Measurements from ENCODE around the gene RAB24. TPM values are rescaled to one million over a fixed set of nuclear protein-coding genes. Genes with fewer than 3 reads are reported as not detected.

RAB24 gene
- polyA plus RNA-seq, 2 of the 4 experiments (the other 2 are of a cell fraction) = 31.2 to 33.7 TPM

GRCh38 chr5:177290816-177291596, 12.5 kb downstream of the RAB24 start:
- no peak overlapping the region for H3K27ac ChIP-seq
- WGBS (ENCODE audit: missing lambda C conversion rate) = 92% methylated on average over 12 of the region's 12 CpGs
- DNase-seq (ENCODE audit: low read depth in 1 of 2, low spot score in 1 of 2) (no peak), ATAC-seq (no peak), FAIRE-seq (no peak)
- H3K4me3 ChIP-seq = no peak overlapping the region
- POLR2A ChIA-PET = no interaction called here
- no peaks in the 10 kb centered on the region for H3K4me1 ChIP-seq
- CTCF ChIA-PET = interaction anchor here (0.7 to 1.4 kb wide), 2 partner anchors 18 to 70 kb away, joined by 3 to 5 read pairs; no protein-coding TSS in a partner anchor
- no peak overlapping the region for H3K4me2 ChIP-seq
- TF ChIP-seq HOXA7 (CRISPR knock-in tag; IDR thresholded peaks at IDR 0.05) = no peak
- TF ChIP-seq NR3C1 (IDR thresholded peaks at IDR 0.05) = no peak
- H3K9me3 ChIP-seq = no peaks in the 10 kb centered on the region

- ATAC-seq (no peak), FAIRE-seq (no peak), DNase-seq (ENCODE audit: low read depth in 1 of 2, low spot score in 1 of 2) (no peak)
- H3K4me3 ChIP-seq = no peak overlapping the region
- no peaks in the 10 kb centered on the region for H3K9me3 ChIP-seq
- ChIA-PET CTCF (interaction anchor here (2.2 kb wide), 1 partner anchor 22 kb away, joined by 6 read pairs; no protein-coding TSS in a partner anchor), POLR2A (no interaction called here)
- WGBS (ENCODE audit: missing lambda C conversion rate) = 89% methylated on average over 2 of the region's 2 CpGs
- no peak for TF ChIP-seq CEBPB (IDR thresholded peaks at IDR 0.05)
- TF ChIP-seq JUNB (IDR thresholded peaks at IDR 0.05) = no peak
- TF ChIP-seq RFX5 (IDR thresholded peaks at IDR 0.05) = no peak
- no peaks in the 10 kb centered on the region for H3K4me1 ChIP-seq
- H3K27ac ChIP-seq = no peak overlapping the region
- H3K4me2 ChIP-seq = no peak overlapping the region
Measured at GRCh38 chr5:177288191-177288590, 15.3 kb downstream of the RAB24 start.

GRCh38 chr5:177276886-177277285, 26.6 kb downstream of the RAB24 start:
- Histone ChIP-seq H3K27ac (no peak overlapping the region), H3K4me1 (no peaks in the 10 kb centered on the region), H3K4me2 (no peak overlapping the region), H3K9me3 (no peaks in the 10 kb centered on the region), H3K4me3 (no peak overlapping the region)
- no peak for FAIRE-seq
- ATAC-seq = no peak
- TF ChIP-seq HDAC2 (IDR thresholded peaks at IDR 0.05) = no peak
- no peak for TF ChIP-seq CBX2 (IDR thresholded peaks at IDR 0.05; ENCODE audit: borderline replicate concordance, low read depth)
- no peak for TF ChIP-seq FOSB (CRISPR knock-in tag; IDR thresholded peaks at IDR 0.05)
- 51% methylated on average over 1 of the region's 1 CpG for WGBS (ENCODE audit: missing lambda C conversion rate)
- ChIA-PET CTCF (interaction anchor here (0.6 kb wide), 1 partner anchor 121 kb away, joined by 3 read pairs; no protein-coding TSS in a partner anchor), POLR2A (no interaction called here)
- no peak for DNase-seq (ENCODE audit: low read depth in 1 of 2, low spot score in 1 of 2)

GRCh38 chr5:177275883-177276282, 27.6 kb downstream of the RAB24 start:
- 95% methylated on average over 6 of the region's 6 CpGs for WGBS (ENCODE audit: missing lambda C conversion rate)
- Histone ChIP-seq H3K4me2 (no peak overlapping the region), H3K4me1 (no peaks in the 10 kb centered on the region), H3K27ac (no peak overlapping the region), H3K4me3 (no peak overlapping the region), H3K9me3 (no peaks in the 10 kb centered on the region)
- no peak for TF ChIP-seq RFX5 (IDR thresholded peaks at IDR 0.05)
- no peak for TF ChIP-seq ZNF302 (CRISPR knock-in tag; IDR thresholded peaks at IDR 0.05)
- no peak for TF ChIP-seq ELK1 (IDR thresholded peaks at IDR 0.05; ENCODE audit: low read depth, low read length)
- no peak for TF ChIP-seq MAFK (IDR thresholded peaks at IDR 0.05; ENCODE audit: partially characterized antibody)
- CTCF ChIA-PET = no interaction called here
- ATAC-seq (no peak), FAIRE-seq (no peak), DNase-seq (ENCODE audit: low read depth in 1 of 2, low spot score in 1 of 2) (no peak)
- POLR2A ChIA-PET = no interaction called here

GRCh38 chr5:177271113-177271512, 32.4 kb downstream of the RAB24 start:
- ATAC-seq (no peak), FAIRE-seq (no peak), DNase-seq (ENCODE audit: low read depth in 1 of 2, low spot score in 1 of 2) (no peak)
- no peak overlapping the region for H3K4me3 ChIP-seq
- H3K4me2 ChIP-seq = no peak overlapping the region
- H3K27ac ChIP-seq = no peak overlapping the region
- no peak for TF ChIP-seq EP300 (IDR thresholded peaks at IDR 0.05)
- no peak for TF ChIP-seq CHD2 (IDR thresholded peaks at IDR 0.05; ENCODE audit: low read length, partially characterized antibody)
- TF ChIP-seq MAZ (IDR thresholded peaks at IDR 0.05; ENCODE audit: borderline replicate concordance, low read depth, low read length) = no peak
- no peak for TF ChIP-seq ESRRA (IDR thresholded peaks at IDR 0.05; ENCODE audit: borderline replicate concordance, low read length)
- no peak for TF ChIP-seq PBX3 (IDR thresholded peaks at IDR 0.05)
- TF ChIP-seq ZC3H11A (IDR thresholded peaks at IDR 0.05) = no peak
- TF ChIP-seq ZSCAN20 (CRISPR knock-in tag; IDR thresholded peaks at IDR 0.05) = no peak
- no peak for TF ChIP-seq BCL3 (IDR thresholded peaks at IDR 0.05)
- no peak for TF ChIP-seq RNF2 (IDR thresholded peaks at IDR 0.05; ENCODE audit: borderline replicate concordance, low read depth)
- TF ChIP-seq ZFP36 (IDR thresholded peaks at IDR 0.05; ENCODE audit: borderline replicate concordance, partially characterized antibody) = no peak
- no peak for TF ChIP-seq SMC3 (IDR thresholded peaks at IDR 0.05)
- TF ChIP-seq CEBPB (IDR thresholded peaks at IDR 0.05) = no peak
- no peak for TF ChIP-seq CBX8 (IDR thresholded peaks at IDR 0.05)
- TF ChIP-seq TFCP2L1 (CRISPR knock-in tag; IDR thresholded peaks at IDR 0.05) = no peak
- POLR2A ChIA-PET = no interaction called here
- WGBS (ENCODE audit: missing lambda C conversion rate) = 96% methylated on average over 4 of the region's 4 CpGs
- CTCF ChIA-PET = interaction anchor here (1.0 to 2.2 kb wide), 4 partner anchors 8 to 157 kb away, joined by 3 to 8 read pairs (median 4); no protein-coding TSS in a partner anchor
- H3K9me3 ChIP-seq = no peaks in the 10 kb centered on the region
- no peaks in the 10 kb centered on the region for H3K4me1 ChIP-seq
